H9 (cell line): ENCODE measurements around the gene ADAMTS17. TPM values are rescaled to one million over a fixed set of nuclear protein-coding genes. Genes with fewer than 3 reads are reported as not detected.

Experiments used
- DNase-seq: peaks from one replicate; pipeline ENCODE4 v3.0.0-alpha.2; 2017
- H2AFZ ChIP-seq: one replicate; pipeline ENCODE4 v1.6.1; 2013; ENCODE audit warnings: mild to moderate bottlenecking, low read length, control low read depth, moderate library complexity
- H2AK5ac ChIP-seq: 2 replicates; pipeline ENCODE4 v1.6.1; 2013; ENCODE audit warnings: low read length, control low read depth, mixed read lengths; ENCODE audit not compliant: insufficient read length
- H2BK120ac ChIP-seq: one replicate; pipeline ENCODE4 v1.6.1; 2013; ENCODE audit warnings: low read depth, mild to moderate bottlenecking, low read length, control low read depth, inconsistent platforms; ENCODE audit not compliant: poor library complexity, severe bottlenecking
- H2BK12ac ChIP-seq: 2 replicates; pipeline ENCODE4 v1.6.1; 2013; ENCODE audit warnings: low read length, control low read depth, mixed read lengths, low read depth; ENCODE audit not compliant: insufficient read length
- H2BK15ac ChIP-seq: 2 replicates; pipeline ENCODE4 v1.6.1; 2013; ENCODE audit warnings: low read depth, low read length, control low read depth
- H2BK20ac ChIP-seq: one replicate; pipeline ENCODE4 v1.6.1; 2013; ENCODE audit warnings: low read depth, mild to moderate bottlenecking, low read length, control low read depth, inconsistent platforms; ENCODE audit not compliant: poor library complexity, severe bottlenecking
- H2BK5ac ChIP-seq: 2 replicates; pipeline ENCODE4 v1.6.1; 2013; ENCODE audit warnings: low read length, control low read depth, mixed read lengths; ENCODE audit not compliant: insufficient read length
- H3K14ac ChIP-seq: 2 replicates; pipeline ENCODE4 v1.6.1; 2013; ENCODE audit warnings: low read length, control low read depth; ENCODE audit not compliant: insufficient read depth
- H3K18ac ChIP-seq: 2 replicates; pipeline ENCODE4 v1.6.1; 2013; ENCODE audit warnings: low read depth, mild to moderate bottlenecking, mixed read lengths, low read length, control low read depth; ENCODE audit not compliant: insufficient read length
- H3K23ac ChIP-seq: 2 replicates; pipeline ENCODE4 v1.6.1; 2013; ENCODE audit warnings: low read length, control low read depth, mixed read lengths, low read depth; ENCODE audit not compliant: insufficient read length
- H3K23me2 ChIP-seq: 2 replicates; pipeline ENCODE4 v1.6.1; 2013; ENCODE audit warnings: low read depth, mild to moderate bottlenecking, mixed read lengths, low read length, control low read depth; ENCODE audit not compliant: insufficient read length, poor library complexity, severe bottlenecking
- H3K27ac ChIP-seq: 2 replicates; pipeline ENCODE4 v1.5.1; 2013; ENCODE audit warnings: low read length, control low read depth, mixed read lengths, low read depth; ENCODE audit not compliant: insufficient read length
- H3K27me3 ChIP-seq: 2 replicates; pipeline ENCODE4 v1.6.1; 2013; ENCODE audit warnings: low read length, control low read depth, inconsistent platforms; ENCODE audit not compliant: insufficient read depth
- H3K4ac ChIP-seq: 2 replicates; pipeline ENCODE4 v1.6.1; 2013; ENCODE audit warnings: low read depth, mild to moderate bottlenecking, control low read depth, inconsistent platforms, low read length, moderate library complexity
- H3K4me1 ChIP-seq: 2 replicates; pipeline ENCODE4 v1.6.1; 2013; ENCODE audit warnings: low read length, control low read depth, inconsistent platforms; ENCODE audit not compliant: insufficient read depth
- H3K4me2 ChIP-seq: 2 replicates; pipeline ENCODE4 v1.6.1; 2013; ENCODE audit warnings: low read length, control low read depth, mixed read lengths; ENCODE audit not compliant: insufficient read length, insufficient read depth
- H3K56ac ChIP-seq: 2 replicates; pipeline ENCODE4 v1.6.1; 2013; ENCODE audit warnings: low read depth, mild to moderate bottlenecking, mixed read lengths, low read length, control low read depth; ENCODE audit not compliant: insufficient read length
- H3K79me1 ChIP-seq: 2 replicates; pipeline ENCODE4 v1.6.1; 2013; ENCODE audit warnings: low read depth, mild to moderate bottlenecking, moderate library complexity, low read length, control low read depth, inconsistent platforms; ENCODE audit not compliant: insufficient read depth, poor library complexity, severe bottlenecking
- H3K79me2 ChIP-seq: 2 replicates; pipeline ENCODE4 v1.6.1; 2013; ENCODE audit warnings: low read length, control low read depth, inconsistent platforms; ENCODE audit not compliant: insufficient read depth
- H3K9ac ChIP-seq: 2 replicates; pipeline ENCODE4 v1.6.1; 2013; ENCODE audit warnings: low read length, control low read depth, mixed read lengths; ENCODE audit not compliant: insufficient read length; ENCODE audit errors: extremely low read depth
- H3K9me3 ChIP-seq: one replicate; pipeline ENCODE4 v1.6.1; 2013; ENCODE audit warnings: low read depth, low read length, inconsistent platforms; ENCODE audit not compliant: control insufficient read depth
- H3T11ph ChIP-seq: one replicate; pipeline ENCODE4 v1.6.1; 2013; ENCODE audit warnings: mild to moderate bottlenecking, low read length, control low read depth, inconsistent platforms
- H4K20me1 ChIP-seq: one replicate; pipeline ENCODE4 v1.6.1; 2013; ENCODE audit not compliant: control insufficient read depth, insufficient read length, insufficient read depth
- H4K5ac ChIP-seq: 2 replicates; pipeline ENCODE4 v1.6.1; 2013; ENCODE audit warnings: low read depth, mild to moderate bottlenecking, mixed read lengths, low read length, control low read depth; ENCODE audit not compliant: insufficient read length
- H4K8ac ChIP-seq: replicated peaks from 2 replicates; pipeline ENCODE4 v1.6.1; 2013; ENCODE audit warnings: low read length, control low read depth, mixed read lengths, low read depth; ENCODE audit not compliant: insufficient read length
- H4K91ac ChIP-seq: 2 replicates; pipeline ENCODE4 v1.6.1; 2013; ENCODE audit warnings: low read depth, mild to moderate bottlenecking, moderate library complexity, mixed read lengths, low read length, control low read depth; ENCODE audit not compliant: insufficient read length
- H3K27ac Mint-ChIP-seq, 3 experiments: 2 replicates in 2 of 3; 3 replicates in 1 of 3; pipeline ENCODE4 v1.8.0; 2020 to 2021; ENCODE audit warnings: mixed read lengths in 3 of 3, mild to moderate bottlenecking in 1 of 3, moderate library complexity in 1 of 3
- H3K27me3 Mint-ChIP-seq: 2 replicates; pipeline ENCODE4 v1.8.0; 2021; ENCODE audit warnings: low read depth, mild to moderate bottlenecking, moderate library complexity, mixed read lengths
- H3K36me3 Mint-ChIP-seq, 3 experiments: 2 replicates in 2 of 3; 3 replicates in 1 of 3; pipeline ENCODE4 v1.8.0; 2020 to 2021; ENCODE audit warnings: low read depth in 3 of 3, mixed read lengths in 3 of 3; ENCODE audit not compliant: insufficient read depth in 1 of 3
- H3K4me1 Mint-ChIP-seq, 2 experiments: 2 replicates each; pipeline ENCODE4 v1.8.0; 2020; ENCODE audit warnings: mixed read lengths in 2 of 2
- H3K4me3 Mint-ChIP-seq, 2 experiments: 2 replicates in 1 of 2; 3 replicates in 1 of 2; pipeline ENCODE4 v1.8.0; 2020 to 2021; ENCODE audit warnings: mild to moderate bottlenecking in 2 of 2, mixed read lengths in 2 of 2, moderate library complexity in 1 of 2
- H3K9me3 Mint-ChIP-seq, 2 experiments: 2 replicates in 1 of 2; 3 replicates in 1 of 2; pipeline ENCODE4 v1.8.0; 2020; ENCODE audit warnings: mild to moderate bottlenecking in 2 of 2, mixed read lengths in 2 of 2, moderate library complexity in 1 of 2
- CTCF ChIP-seq: fragments of 200-600 bp; sonication (generic); conservative IDR thresholded peaks from 3 replicates; pipeline ENCODE4 v1.8.0; 2021; ENCODE audit warnings: antibody characterized with exemption, mild to moderate bottlenecking
- WGBS: extraction: QIAGEN DNeasy Blood & Tissue Kit; methylation state at CpG from one replicate; pipeline ENCODE4 v1.1.7; 2013; ENCODE audit warnings: missing lambda C conversion rate, low lambda C conversion rate, mixed read lengths; ENCODE audit not compliant: insufficient read length; ENCODE audit errors: extremely low coverage; 5-methylcytosine and 5-hydroxymethylcytosine counted together
- total RNA-seq: library from RNA; stranded (reverse); gene quantifications from 2 replicates; pipeline ENCODE4 v1.2.1, GENCODE V29; 2021

Gene ADAMTS17
- total RNA-seq, 1 experiment from 2014 or later = 2.9 TPM

DNA sequence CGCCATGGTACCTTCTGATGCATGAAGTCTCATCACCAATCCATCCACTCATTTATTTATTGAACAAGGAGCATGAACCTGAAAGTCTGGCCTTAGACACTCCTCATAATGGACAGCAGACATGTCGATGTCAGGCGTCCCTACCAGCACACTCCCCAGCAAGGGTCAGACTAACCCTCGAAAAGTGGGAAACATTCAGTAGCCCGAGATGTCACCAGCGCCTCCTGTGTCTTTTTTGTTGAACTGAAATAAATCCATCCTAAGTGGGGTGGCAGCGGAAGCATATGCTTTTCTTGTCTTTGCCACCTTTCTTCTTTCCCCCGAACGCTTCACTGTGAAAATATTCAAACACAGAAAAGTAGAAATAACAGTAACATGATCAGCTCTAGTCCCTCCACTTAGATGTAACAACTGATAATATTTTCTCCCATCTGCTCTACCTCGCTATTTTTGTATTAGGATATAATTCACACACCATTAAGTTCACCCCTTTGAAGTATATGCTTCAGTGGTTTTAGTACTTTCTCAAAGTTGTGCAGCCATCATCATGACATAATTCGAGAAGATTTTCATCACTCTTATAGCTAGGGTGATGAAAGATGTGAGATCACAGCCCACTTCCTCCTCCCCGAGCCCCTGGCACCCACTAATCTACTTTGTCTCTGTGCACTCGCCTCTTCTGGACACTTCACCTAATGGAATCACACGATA lies 121.6 kb downstream of the ADAMTS17 start:
- no peak overlapping the region for H2AFZ ChIP-seq

More for the DNA sequence above, 121.6 kb downstream of the ADAMTS17 start:
- H2AK5ac ChIP-seq = no peak overlapping the region
- no peaks in the 10 kb centered on the region for H3K9me3 Mint-ChIP-seq
- no peaks in the 10 kb centered on the region for H3K79me1 ChIP-seq
- no peaks in the 10 kb centered on the region for H3K79me2 ChIP-seq
- no peaks in the 10 kb centered on the region for H3K9me3 ChIP-seq
- H3K4me1 Mint-ChIP-seq = peaks cover 6 to 10% of the 10 kb centered on the region in 2 experiments
- peak; percentile 47; the same call in 2 of the 3 replicates for TF ChIP-seq CTCF
- H4K91ac ChIP-seq = no peak overlapping the region
- no peak overlapping the region for H2BK20ac ChIP-seq
- H3K27ac Mint-ChIP-seq = no peak overlapping the region
- H3K23me2 ChIP-seq = no peaks in the 10 kb centered on the region
- no peak overlapping the region for H4K8ac ChIP-seq
- DNase-seq = no peak
- H3K4ac ChIP-seq = no peak overlapping the region
- H3K4me1 ChIP-seq = no peaks in the 10 kb centered on the region
- no peak overlapping the region for H3K4me3 Mint-ChIP-seq
- H4K20me1 ChIP-seq = no peaks in the 10 kb centered on the region
- H3K18ac ChIP-seq = no peak overlapping the region
- no peak overlapping the region for H4K5ac ChIP-seq
- no peak overlapping the region for H3K14ac ChIP-seq
- no peak overlapping the region for H3K56ac ChIP-seq
- H3K27me3 ChIP-seq = no peaks in the 10 kb centered on the region; the same call in 1 of the 2 replicates
- H3K4me2 ChIP-seq = no peak overlapping the region
- H3K36me3 Mint-ChIP-seq = no peaks in the 10 kb centered on the region
- H2BK5ac ChIP-seq = no peak overlapping the region
- H3K27me3 Mint-ChIP-seq = no peaks in the 10 kb centered on the region
- no peak overlapping the region for H3K23ac ChIP-seq
- H2BK15ac ChIP-seq = no peak overlapping the region
- no peak overlapping the region for H2BK120ac ChIP-seq
- H3K27ac ChIP-seq = no peak overlapping the region
- no peak overlapping the region for H2BK12ac ChIP-seq
- H3K9ac ChIP-seq = no peak overlapping the region
- H3T11ph ChIP-seq = no peak overlapping the region
- no CpG with 5 or more reads among the region's 14 CpGs for WGBS
